NCI-H2196 (cell line): ENCODE results near the gene LTBP2.

Experiments
- DNase-seq: peaks from one replicate; lab custom pipeline; 2025; ENCODE audit not compliant: unreplicated experiment; lab: John Stamatoyannopoulos, UW

Gene LTBP2

DNA sequence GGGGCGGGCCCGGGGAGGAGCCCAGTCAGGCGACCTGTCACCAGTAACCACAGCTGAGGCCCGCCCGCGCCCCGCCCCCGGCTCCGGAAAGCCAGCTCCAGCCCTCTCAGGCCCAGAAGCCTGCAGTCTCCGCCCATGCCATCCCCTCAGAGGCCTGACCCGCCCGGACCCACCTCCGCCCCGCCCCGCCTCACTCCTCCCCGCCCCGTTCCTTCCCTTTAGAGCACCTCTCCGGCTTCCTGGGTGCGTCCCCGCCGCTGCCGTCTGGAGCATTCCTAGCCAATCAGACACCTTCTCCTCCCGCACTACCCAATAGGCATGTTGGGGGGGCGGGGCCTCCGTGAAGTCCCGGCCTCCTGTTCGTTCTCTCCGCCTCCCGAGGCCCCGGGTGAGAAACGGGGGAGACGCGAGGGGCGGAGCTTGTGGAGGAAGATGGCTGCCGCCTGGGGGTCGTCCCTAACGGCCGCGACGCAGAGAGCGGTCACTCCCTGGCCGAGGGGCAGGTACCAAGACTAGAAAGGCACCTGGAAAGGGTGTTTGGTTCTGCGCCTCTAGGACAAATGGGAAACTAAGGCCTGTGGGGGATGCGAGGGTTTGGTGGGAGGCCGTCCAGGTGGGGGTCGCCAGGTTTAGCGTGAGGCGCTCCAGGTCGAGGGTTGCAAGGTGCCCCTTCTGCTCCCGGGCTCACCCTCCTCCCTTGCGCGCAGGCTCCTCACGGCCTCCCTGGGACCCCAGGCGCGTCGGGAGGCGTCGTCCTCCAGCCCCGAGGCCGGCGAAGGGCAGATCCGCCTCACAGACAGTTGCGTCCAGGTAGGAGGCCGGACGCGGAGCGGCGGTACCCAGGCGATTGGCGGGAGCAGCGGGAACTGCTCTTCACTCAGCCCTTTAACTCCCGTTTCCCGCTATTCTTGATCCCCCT is 118.4 kb downstream of the LTBP2 start, which contains the start of gene ISCA2:
TSS of gene ISCA2 (plus strand) at position 423 of the 919 bp plus-strand sequence. CDS start at position 433, 10 bp downstream.
- DNase-seq = peak; percentile 99

DNA sequence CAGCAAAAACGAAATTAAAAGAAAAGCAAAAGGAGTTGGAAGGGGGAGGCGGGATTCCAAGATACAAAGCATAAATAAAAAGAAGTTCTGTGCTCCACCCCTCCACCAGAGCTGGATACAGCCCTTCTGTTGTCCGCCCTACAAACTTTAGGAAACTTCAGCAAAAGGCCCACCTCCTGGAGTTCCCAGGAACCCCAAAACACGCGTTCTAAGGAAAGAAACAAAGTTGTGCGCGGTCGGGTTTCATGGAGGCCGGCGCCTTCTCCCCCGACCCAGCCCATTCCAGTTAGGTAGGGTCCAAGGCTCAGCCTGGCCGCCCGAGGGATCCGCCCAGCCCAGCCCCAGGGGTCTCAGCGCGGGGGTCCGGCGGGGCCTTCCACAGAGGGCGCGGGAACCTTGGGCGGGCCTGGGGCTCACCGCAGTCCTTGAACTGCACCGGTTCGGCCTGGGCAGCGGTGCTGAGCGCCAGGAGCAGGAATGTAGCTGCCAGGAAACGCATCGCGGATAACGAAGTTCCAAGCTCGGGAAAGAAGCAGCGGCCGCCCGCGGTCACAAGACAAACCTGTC is 119.2 kb downstream of the LTBP2 start, which contains the start of gene NPC2:
TSS of gene NPC2 (minus strand) at position 530 of the 567 bp plus-strand sequence. CDS start at position 499, 31 bp downstream.
- DNase-seq = no peak

DNA sequence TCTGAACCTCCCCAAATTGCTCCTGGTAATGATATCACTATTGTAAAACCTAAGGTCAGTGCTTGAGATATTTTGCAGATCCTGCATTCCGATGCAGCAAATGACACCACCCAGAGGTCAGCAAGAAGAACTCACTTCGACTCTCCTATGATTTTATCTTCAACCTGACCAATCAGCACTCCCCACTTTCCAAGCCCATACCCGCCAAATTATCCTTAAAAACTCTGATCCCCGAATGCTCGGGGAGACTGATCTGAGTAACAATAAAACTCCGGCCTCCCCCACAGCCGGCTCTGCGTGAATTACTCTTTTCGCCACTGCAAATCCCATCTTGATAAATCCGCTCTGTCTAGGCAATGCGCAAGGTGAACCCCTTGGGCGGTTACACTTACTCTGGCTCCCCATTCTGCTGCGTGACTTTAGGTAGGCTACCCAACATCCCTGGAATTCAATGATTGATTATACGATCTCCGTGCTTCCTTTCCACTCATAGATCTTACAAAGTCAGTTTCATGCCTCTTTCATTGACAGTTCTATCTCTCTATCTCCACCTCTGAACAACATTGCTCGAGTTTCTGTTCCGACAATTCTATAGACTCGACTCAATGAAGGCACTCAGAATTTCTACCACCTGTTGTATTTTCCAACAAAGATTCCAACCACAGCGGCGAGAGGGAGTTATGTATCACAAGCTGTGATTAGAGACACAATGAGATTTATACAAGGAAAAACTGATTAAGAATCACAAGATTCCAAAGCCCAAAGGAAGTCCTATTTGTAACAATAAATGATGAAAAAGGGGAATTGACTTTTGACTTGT is 119.9 kb downstream of the LTBP2 start:
- no peak for DNase-seq

DNA sequence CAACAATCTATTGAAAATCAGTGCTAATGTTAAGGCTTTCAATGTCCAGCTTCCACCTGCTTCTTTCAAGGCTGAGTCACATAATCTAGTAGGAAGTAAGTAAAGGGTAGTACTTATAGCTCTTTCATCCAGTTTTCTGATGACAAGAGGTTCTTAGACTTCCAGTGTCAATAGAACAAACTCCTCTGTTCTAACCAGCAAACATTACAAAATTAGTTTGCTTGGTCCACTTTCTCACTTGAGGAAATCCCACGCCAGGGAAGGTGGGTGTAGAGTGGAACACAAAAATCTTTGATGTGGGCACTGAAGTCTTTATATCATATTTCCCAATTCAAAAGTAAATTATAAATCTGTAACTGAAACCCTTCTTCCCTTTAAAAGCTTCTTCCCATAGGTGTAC is 121.6 kb downstream of the LTBP2 start:
- DNase-seq = no peak

DNA sequence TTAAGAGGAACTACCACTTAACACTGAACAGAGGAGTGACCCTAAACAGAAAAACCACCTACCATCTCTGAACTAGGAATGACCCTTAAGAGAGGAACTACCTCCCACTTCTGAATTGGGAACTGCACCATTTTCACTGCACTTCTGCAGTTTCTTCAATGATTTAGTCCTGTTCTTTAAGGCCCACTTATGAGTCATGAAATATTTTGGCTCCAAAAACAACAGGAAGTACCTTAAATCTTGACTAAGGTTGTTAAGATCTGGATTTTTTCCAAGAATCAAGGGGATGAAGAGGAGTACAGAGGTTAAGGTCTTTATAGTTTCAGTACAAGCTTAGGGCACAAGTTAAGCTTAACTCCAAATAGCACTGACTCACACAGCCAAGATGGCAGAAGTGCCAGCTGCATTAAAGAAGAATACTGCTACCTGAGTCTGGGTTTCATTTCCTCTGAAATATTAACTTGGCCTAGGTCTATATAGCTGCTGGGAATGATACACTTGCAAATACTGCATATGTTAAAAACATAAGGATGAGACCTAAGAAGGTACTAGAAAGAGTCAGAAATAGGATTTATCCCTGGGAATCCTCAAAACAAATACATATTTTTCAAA is 123.1 kb downstream of the LTBP2 start:
- no peak for DNase-seq

DNA sequence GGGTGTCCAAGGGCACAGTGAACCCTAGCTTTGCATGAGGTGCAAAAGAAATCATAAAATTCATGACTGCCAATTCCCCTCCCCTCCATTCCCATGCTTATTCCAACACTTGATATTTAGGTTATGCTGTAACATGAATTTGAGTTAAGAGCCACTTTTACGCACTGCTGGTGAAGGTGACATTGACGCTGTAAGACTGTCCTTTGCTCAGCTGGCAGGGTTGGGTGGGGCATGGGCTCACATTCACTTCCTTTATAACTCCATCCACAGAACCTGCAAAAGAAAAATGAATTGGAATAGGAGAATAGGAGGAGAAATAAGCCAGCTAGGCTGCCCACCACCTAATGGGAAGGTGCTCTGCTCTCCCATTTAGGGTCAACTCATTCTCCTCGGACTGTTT is 125.9 kb downstream of the LTBP2 start:
- no peak for DNase-seq

DNA sequence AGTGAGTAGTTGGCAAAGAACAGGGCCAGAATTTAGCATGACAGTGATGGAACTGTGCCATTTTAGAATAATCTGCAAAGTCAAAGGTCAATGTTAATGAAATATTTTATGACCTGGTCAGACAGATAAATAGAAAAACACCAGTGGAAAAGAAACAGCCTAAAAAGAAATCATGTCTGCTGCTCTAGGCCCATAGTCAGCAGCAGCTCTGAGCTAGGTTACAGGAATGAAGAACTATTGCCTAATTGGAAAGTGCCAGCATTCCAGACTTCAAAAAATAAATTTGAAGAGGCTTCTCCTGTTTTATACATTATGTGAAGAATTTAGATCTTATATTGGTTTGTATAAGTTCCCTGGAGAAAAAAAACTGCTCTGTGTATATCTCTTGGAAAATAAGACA is 128.7 kb downstream of the LTBP2 start:
- no peak for DNase-seq

DNA sequence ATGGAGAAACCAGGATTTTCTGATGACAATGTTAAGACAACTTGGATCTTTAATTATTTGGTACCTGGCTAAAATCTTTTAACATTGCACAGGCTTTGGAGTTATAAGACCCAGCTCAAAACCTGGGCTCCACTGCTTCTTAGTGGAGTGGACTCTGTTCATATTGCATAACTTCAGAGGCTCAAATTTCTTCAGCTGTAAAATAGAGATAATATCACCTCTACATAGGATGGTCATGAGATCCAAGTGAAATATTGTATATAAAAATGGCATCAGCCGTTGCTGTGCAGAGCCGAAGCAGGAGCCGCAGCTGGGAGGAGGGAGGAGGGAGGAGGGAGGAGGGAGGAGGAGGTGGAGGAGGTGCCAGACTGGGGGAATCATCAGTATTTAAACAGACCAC is 129.5 kb downstream of the LTBP2 start:
- no peak for DNase-seq

DNA sequence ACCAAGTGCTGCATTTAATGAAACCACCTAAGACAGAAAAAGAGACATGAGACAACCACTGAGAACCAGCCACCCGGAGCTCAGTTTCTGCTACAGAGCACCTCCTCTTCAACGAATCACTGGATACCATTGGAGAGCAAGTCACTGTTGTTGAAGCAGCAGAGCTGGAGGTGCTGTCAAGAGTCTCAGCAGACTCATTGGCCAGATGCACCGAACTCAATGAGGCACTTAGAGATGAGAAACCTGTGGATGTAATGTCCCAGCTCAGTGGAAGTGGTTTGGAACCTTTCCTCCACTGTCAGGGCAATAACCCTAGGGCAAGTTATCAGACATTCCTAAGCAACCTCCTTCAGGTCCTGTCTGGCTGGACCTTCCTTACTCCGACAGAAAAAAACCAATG is 132.0 kb downstream of the LTBP2 start:
- DNase-seq = no peak

DNA sequence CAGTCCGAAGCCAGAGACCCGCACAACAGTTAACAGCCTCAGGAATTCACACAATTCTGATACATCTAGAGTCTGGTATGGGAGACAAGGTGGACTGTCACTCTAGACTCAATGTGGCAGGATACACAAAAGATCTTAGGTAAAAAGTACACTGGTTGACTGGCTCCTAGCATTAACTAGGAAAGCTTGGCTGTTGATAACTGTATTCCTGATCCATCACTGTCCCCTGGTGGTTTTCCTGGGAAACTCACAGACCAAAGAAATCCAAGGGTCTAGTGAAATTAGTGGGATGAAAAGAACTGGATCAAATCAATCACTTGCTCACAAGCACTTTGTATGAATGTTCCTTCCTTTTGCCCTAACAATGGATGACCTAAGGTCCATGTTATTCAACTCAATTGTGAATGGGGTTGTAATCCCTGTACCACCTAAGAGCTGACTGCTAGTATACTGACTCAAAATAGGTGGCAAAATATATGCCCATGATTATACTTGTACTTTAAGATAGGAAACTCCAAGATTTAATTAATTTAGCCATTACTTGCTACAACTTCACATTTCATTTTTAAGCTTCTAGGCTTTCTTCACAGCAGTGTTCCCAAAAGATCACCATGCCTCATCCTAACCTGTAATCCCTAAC is 132.9 kb downstream of the LTBP2 start:
- DNase-seq = no peak

DNA sequence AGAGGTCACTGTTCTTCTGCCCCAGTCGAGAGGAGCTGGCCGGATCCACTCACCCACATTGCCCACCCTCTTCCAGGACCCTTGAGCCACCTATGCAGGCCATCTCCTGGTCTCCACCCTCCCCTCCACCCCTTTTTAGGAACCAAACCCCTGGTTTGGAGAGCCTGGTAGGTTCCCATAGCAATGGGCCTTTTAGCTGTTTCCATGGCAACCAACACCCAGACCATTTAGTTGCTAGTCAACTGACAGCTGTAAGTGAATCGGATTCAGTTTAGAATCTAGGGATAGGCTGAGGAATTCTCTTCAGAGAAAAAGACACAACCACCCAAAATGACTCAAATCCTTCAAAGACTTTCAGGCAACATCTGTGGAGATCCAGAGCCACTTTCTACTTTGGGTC is 135.4 kb downstream of the LTBP2 start:
- no peak for DNase-seq

DNA sequence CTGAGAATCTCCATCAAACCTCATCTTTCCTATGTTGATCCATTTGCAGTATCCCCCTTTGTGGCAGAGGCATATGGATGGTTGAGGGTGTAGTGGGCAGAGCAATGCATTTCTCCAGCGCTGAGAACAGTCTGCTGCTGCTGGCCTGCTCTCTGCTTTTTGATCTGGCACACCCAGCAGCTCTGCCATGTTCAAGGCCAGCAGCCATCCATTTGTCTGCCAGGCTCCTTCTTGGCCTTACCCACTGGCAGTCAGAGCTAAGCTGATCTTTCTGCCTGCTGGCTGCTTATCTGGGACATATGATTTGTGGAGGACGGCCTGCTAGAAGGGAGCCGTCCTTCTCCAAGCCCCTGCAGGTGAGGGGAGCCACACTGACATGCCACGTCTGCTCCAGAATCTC is 135.9 kb downstream of the LTBP2 start:
- DNase-seq = no peak

DNA sequence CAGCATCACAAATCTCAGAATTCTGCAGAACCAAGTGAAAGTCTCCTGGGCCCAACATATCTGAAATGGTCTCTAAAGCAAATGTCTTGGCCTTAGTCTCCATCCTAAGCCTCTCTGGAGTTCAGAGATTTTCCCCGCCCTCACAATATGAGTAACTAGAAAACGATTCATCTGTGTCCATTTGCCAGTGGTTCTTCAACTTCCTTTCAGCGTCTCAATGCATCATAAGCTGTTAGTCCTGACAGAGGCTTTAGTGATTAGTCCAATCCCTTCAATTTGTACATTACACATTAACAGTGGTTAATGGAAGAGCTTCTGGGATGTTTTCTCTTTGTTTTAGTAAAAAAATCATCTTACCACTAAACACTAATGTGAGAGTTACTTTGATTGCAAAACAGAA is 136.4 kb downstream of the LTBP2 start:
- DNase-seq = no peak

DNA sequence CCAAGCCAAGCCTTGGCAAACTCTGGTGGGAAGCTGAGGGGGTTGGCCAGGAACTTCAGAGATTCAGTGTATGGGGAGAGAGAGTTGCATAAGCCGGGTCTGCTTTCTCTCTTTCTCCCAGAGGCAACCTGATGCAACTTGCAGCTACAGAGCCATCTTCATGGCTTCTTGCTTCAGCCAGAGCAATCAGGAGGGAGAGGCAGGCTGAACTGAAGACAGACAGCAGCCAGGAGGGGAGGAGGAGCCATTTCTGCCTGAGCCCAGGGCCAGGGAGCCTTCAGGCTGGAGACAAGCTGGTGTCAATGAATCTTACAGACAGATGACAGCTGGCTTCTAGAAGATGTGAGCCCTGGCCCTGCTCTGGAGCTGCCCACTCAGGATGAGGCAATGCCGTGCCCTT is 137.7 kb downstream of the LTBP2 start:
- DNase-seq = no peak

DNA sequence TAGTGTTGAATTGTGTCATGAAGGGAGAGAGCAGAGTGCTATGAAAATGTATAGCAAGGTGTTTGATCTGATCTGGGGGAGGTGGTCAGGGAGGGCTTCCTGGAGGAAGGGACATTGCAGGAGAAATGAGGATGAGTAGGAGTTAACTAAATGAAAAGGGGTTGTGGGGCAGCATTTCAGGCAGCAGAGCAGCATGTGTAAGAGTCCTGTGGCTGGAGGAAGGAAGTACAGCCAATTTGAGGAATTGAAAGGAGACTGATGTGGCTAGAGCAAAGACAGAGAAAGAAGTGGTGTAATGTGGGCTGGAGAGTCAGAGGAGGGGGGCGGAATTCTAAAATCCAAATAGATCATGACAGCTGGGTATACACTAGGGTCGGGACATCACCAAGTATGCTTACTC is 139.4 kb downstream of the LTBP2 start:
- DNase-seq = no peak

DNA sequence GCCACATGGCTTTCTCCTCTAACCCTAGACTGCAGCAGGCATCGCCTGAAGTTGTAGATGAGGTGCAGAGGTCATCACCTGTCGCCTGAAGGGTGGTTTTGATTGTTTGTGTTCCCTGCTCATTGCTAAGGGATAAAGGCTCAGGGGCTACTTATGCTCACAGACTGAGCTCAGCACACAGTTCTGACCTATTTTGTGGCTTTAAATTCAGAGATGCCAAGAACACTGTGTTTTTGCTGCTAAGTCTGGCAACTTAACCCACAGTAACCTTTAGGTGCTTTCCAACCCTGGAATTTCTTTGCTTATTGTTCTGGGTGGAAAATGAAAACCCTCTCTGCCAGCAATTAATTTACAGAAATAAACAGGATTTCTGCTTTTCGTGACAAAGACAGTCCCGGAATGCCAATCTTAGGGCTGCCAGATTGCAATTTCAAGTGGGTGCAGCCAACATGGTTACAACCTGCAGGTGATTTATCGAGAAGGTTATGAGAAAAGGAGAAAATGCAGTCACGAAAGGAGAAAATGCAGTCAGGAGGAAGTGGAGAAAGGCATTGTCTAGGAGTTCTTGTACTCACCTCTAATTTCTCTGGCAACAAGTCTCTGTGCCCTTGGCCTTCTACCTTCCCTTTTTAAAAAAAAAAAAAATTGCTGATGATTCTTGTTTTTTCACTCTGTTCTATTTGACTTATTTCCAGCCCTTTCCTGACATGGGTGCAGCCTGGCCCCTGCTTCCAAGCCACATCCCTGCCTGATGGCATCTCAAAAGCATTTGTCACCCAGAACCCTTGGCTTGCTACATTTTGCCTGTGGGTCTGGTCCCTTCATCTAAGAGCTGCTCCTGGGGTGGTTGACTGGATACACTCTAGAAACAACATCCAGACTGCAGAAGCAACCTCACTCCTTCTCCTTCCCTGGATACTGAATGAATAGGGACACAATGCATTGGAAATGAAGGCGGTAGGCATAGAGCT is 142.2 kb downstream of the LTBP2 start:
- DNase-seq = no peak

DNA sequence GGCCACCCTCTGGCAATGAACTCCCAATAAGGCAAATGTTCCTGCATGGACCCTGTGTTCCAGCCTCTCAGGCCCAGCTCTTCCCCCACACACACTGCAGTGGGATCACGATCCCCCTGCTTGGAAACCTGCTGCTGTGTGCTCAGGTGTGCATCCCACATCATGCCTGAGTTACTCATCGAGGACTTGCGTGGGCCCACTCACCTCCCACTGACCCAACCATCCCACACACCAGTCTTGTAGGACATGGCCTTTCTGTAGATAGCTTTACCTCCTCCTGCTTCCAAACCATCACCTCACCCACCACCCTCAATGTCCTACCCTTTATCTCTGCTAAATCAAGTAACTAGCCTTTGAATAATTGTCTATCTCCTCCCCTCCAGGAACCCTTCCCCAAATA is 143.5 kb downstream of the LTBP2 start:
- no peak for DNase-seq

DNA sequence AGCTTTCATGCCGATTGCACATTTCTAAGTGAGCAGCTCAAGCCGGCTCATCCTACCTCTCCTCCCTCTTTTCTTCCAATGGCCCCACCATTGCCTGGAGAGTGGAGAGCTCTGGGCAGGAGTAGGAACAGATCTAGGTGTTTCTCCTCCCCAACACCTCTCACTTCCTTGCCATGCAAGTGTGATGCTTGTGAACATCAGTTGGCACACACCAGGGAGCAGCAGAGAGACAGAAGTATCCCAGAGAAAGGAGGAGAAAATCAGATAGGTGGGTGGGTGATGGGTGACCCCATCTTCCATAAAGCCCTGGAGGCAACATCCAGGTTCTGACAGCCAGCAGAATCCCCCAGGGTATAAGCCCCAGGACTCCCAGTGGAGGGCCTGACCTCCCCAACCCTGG is 146.7 kb downstream of the LTBP2 start:
- no peak for DNase-seq

DNA sequence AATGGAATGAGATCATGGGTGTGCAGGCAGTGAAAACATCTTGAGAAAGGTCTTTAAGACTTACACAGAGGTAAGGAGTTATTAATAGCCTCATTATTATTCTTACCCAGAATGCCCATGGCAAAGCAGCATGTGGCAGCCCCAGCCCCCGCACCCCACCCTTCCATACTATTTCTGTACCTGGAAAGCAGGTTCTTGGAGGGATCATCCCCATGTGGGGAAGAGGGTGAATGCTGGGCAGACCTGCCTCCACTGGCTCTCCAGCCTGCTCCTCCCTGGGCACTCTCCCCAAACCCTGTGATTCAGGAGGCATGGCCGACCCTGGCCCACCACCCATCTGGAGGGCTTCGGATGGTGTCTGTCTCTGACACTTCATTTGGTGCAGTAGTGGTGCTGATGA is 147.3 kb downstream of the LTBP2 start:
- DNase-seq = no peak

DNA sequence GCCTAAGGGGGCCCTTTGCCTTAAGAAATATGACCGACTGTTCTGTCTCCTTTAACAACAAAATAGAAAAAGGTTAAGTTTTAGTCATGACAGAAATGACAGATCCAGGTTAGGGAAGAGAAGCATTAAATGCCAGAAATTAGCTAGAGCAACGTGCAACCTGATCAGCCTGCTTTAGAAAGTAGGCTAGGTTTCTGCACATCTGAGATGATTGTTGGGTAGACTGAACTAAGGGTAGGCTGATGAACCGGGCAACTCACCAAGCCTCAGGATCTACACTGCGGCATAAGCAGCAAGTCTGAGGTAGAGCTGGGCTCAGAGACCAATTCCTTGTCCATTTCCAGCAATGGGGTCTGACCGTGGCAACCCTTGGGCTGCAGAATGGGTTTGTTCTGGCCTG is 148.3 kb downstream of the LTBP2 start:
- DNase-seq = no peak
